Naive thymus-derived CD4-positive, alpha-beta T cell (primary cell): ENCODE results near the gene SPIB. TPM values are rescaled to one million over a fixed set of nuclear protein-coding genes. Genes with fewer than 3 reads are reported as not detected.

Experiments
- ATAC-seq: fragments of 150-1000 bp; cut with Tn5 transposase; 2 replicates; pipeline ENCODE4 v1.10.0; 2021; ENCODE audit warnings: mild to moderate bottlenecking, moderate library complexity
- CTCF ChIA-PET: fragments of 350-600 bp; sonication (Branson Sonifier 250); formaldehyde crosslinking; loops from one replicate; lab custom pipeline; 2021; ENCODE audit warnings: antibody characterized with exemption; lab: Charles Lee
- POLR2A ChIA-PET: fragments of 350-600 bp; sonication (Branson Sonifier 250); formaldehyde crosslinking; loops from one replicate; lab custom pipeline; 2021; ENCODE audit warnings: antibody characterized with exemption, inconsistent platforms; lab: Charles Lee
- DNase-seq, 9 donors: peaks; one replicate each; pipeline versions ENCODE4 v3.0.0 to v3.0.0-alpha.2; 2020 to 2022; ENCODE audit warnings: mixed read lengths in 1 of 9
- H3K27ac ChIP-seq: one replicate; pipeline ENCODE4 v1.7.0; 2013; ENCODE audit warnings: mild to moderate bottlenecking, low read depth, low read length, moderate library complexity
- H3K27me3 ChIP-seq, 2 donors: one replicate each; pipeline ENCODE4 v1.7.0; 2013; ENCODE audit warnings: low read length in 2 of 2, mild to moderate bottlenecking in 2 of 2, moderate library complexity in 2 of 2; ENCODE audit not compliant: control insufficient read depth in 2 of 2, insufficient read depth in 2 of 2
- H3K36me3 ChIP-seq, 3 experiments: 1 replicate in 2 of 3; 2 replicates in 1 of 3; pipeline ENCODE4 v1.7.0; 2013; ENCODE audit warnings: low read length in 3 of 3, mild to moderate bottlenecking in 3 of 3, moderate library complexity in 1 of 3; ENCODE audit not compliant: insufficient read depth in 3 of 3, control insufficient read depth in 2 of 3
- H3K4me1 ChIP-seq, 2 donors: one replicate each; pipeline ENCODE4 v1.7.0; 2013; ENCODE audit warnings: low read length in 2 of 2, mild to moderate bottlenecking in 2 of 2, moderate library complexity in 1 of 2; ENCODE audit not compliant: control insufficient read depth in 2 of 2, insufficient read depth in 2 of 2
- H3K4me3 ChIP-seq: 2 replicates; pipeline ENCODE4 v1.7.0; 2013; ENCODE audit warnings: mild to moderate bottlenecking, low read length
- H3K9me3 ChIP-seq, 3 experiments: 1 replicate in 2 of 3; 2 replicates in 1 of 3; pipeline ENCODE4 v1.7.0; 2013; ENCODE audit warnings: low read length in 3 of 3; ENCODE audit not compliant: control insufficient read depth in 2 of 3
- H3K27ac Mint-ChIP-seq, 9 donors: one replicate each; pipeline ENCODE4 v1.8.0; 2020 to 2022; ENCODE audit warnings: mixed read lengths in 9 of 9, mild to moderate bottlenecking in 8 of 9, moderate library complexity in 5 of 9, inconsistent platforms in 2 of 9
- H3K27me3 Mint-ChIP-seq, 5 donors: one replicate each; pipeline ENCODE4 v1.8.0; 2021 to 2022; ENCODE audit warnings: mixed read lengths in 5 of 5, mild to moderate bottlenecking in 1 of 5
- H3K36me3 Mint-ChIP-seq, 5 donors: one replicate each; pipeline ENCODE4 v1.8.0; 2020 to 2022; ENCODE audit warnings: mixed read lengths in 5 of 5, mild to moderate bottlenecking in 3 of 5, inconsistent platforms in 1 of 5
- H3K4me1 Mint-ChIP-seq, 7 donors: one replicate each; pipeline ENCODE4 v1.8.0; 2020 to 2022; ENCODE audit warnings: mixed read lengths in 7 of 7, mild to moderate bottlenecking in 3 of 7, inconsistent platforms in 1 of 7
- H3K4me3 Mint-ChIP-seq, 10 donors: one replicate each; pipeline ENCODE4 v1.8.0; 2020 to 2022; ENCODE audit warnings: mild to moderate bottlenecking in 10 of 10, mixed read lengths in 10 of 10, moderate library complexity in 6 of 10, inconsistent platforms in 2 of 10
- H3K9me3 Mint-ChIP-seq, 11 donors: one replicate each; pipeline ENCODE4 v1.8.0; 2020 to 2022; ENCODE audit warnings: mixed read lengths in 11 of 11, mild to moderate bottlenecking in 4 of 11, inconsistent platforms in 1 of 11, moderate library complexity in 1 of 11
- intact Hi-C, 2 donors: fragments of 100-400 bp; cut with micrococcal nuclease; formaldehyde crosslinking; loops; one replicate each; pipeline ENCODE4 v1.15.1; 2023
- polyA plus RNA-seq, 2 donors: library from polyadenylated mRNA; unstranded; fragments of 300-500 nt; fragmentation: Illumina TruSeq; gene quantifications; one replicate each; pipeline ENCODE4 v1.2.3, GENCODE V29; 2021
- total RNA-seq, 6 experiments: library from RNA in 5 of 6; stranded (reverse) in 5 of 6; gene quantifications; 1 replicate in 5 of 6; 2 replicates in 1 of 6; pipeline ENCODE4 v1.2.3 and lab custom pipeline; 2021 to 2026

SPIB gene
- total and polyA plus RNA-seq, 7 experiments from 2014 or later, result 0.19 to 7.5 (median 0.94) TPM

- H3K27me3 ChIP-seq, result no peaks in the 10 kb centered on the region
- Mint-ChIP-seq H3K9me3 (peaks cover 0 to 3% (median 0%) of the 10 kb centered on the region in 11 donors), H3K4me3 (no peak overlapping the region), H3K4me1 (peaks cover 11 to 20% (median 13%) of the 10 kb centered on the region in 7 donors), H3K27ac (peak overlapping the region in 1 of 9 donors; percentile 36), H3K27me3 (peaks cover 8 to 34% (median 23%) of the 10 kb centered on the region in 5 donors), H3K36me3 (peaks cover 0 to 10% (median 4%) of the 10 kb centered on the region in 5 donors)
- ChIA-PET POLR2A (no interaction called here), CTCF (no interaction called here)
- no peak overlapping the region for H3K4me3 ChIP-seq
- intact Hi-C loops, result no loop called here
- no peaks in the 10 kb centered on the region for H3K4me1 ChIP-seq
- ATAC-seq, result no peak
- no peak overlapping the region for H3K27ac ChIP-seq
- H3K36me3 ChIP-seq, result no peaks in the 10 kb centered on the region
- no peak for DNase-seq
- H3K9me3 ChIP-seq, result no peaks in the 10 kb centered on the region
These were observed 870 bp downstream of the SPIB start for GRCh38 chr19:50419580-50420035.

DNA sequence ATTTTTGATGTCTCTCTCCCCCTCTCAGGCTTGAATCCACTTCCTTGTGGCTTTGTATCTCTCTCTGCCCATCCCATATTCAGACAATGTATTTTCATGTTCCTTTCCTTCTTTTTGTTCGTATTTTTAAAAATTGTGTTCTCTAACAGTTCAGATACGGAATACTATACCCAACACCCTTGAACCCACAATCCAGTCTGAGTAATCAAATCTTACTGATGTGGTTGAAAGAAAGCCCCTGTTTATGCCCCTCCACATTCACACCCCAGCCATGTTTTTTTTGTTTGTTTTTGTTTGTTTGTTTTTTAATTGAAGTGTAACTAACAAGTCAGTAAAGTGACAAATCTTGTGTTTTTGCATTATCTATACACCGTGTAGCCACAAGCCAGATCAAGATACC lies 1.4 kb downstream of the SPIB start:
- CTCF ChIA-PET, result interaction anchor here (0.6 kb wide), 1 partner anchor 59 kb away, joined by 3 read pairs; no protein-coding TSS in a partner anchor
- H3K36me3 Mint-ChIP-seq, result peaks cover 0 to 10% (median 4%) of the 10 kb centered on the region in 5 donors
- no peaks in the 10 kb centered on the region for H3K4me1 ChIP-seq
- no peak for DNase-seq
- POLR2A ChIA-PET, result no interaction called here
- H3K27me3 Mint-ChIP-seq, result peaks cover 8 to 34% (median 23%) of the 10 kb centered on the region in 5 donors
- intact Hi-C loops, result no loop called here
- ATAC-seq, result no peak
- H3K27ac Mint-ChIP-seq, result peak overlapping the region in 1 of 9 donors; percentile 15
- H3K9me3 Mint-ChIP-seq, result peaks cover 0 to 3% (median 0%) of the 10 kb centered on the region in 11 donors
- H3K4me3 ChIP-seq, result no peak overlapping the region
- H3K9me3 ChIP-seq, result no peaks in the 10 kb centered on the region
- no peaks in the 10 kb centered on the region for H3K27me3 ChIP-seq
- peak overlapping the region in 1 of 10 donors; percentile 27 for H3K4me3 Mint-ChIP-seq
- no peaks in the 10 kb centered on the region for H3K36me3 ChIP-seq
- no peak overlapping the region for H3K27ac ChIP-seq
- peaks cover 11 to 20% (median 13%) of the 10 kb centered on the region in 7 donors for H3K4me1 Mint-ChIP-seq

GRCh38 chr19:50420808-50421207 lies 2.1 kb downstream of the SPIB start:
- H3K4me3 Mint-ChIP-seq, result no peak overlapping the region
- no peak overlapping the region for H3K27ac ChIP-seq

DNA sequence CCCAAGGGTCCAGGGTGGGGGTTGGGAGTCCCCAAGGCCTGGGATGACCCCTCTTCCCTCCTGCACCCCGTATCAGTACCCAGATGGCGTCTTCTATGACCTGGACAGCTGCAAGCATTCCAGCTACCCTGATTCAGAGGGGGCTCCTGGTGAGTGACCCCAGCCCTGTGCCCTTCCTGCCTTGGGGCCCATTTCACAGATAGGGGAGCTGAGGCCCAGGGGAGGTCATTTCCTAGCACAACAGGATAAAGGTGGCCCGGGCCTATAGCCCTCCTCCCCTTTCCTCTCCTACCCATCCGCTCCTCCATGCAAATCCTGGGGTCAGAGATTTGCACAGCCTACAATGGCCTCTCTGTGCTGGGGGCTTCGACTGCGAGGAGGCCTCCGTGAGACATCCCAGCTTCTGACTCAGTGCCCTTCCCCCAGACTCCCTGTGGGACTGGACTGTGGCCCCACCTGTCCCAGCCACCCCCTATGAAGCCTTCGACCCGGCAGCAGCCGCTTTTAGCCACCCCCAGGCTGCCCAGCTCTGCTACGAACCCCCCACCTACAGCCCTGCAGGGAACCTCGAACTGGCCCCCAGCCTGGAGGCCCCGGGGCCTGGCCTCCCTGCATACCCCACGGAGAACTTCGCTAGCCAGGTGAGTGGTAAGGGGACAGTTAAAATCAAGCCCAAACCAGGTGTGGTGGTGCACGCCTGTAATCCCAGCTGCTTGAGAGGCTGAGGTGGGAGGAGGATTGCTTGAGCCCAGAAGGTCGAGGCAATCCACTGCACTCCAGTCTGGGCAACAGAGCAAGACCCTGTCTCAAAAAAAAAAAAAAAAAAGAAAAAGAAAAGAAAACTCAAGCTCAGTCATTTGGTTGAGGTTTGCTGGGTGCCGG lies 3.9 kb downstream of the SPIB start:
- H3K4me3 Mint-ChIP-seq, result no peak overlapping the region
- ATAC-seq (no peak), DNase-seq (no peak)
- H3K36me3 Mint-ChIP-seq, result peaks cover 0 to 10% (median 4%) of the 10 kb centered on the region in 5 donors
- ChIA-PET CTCF (no interaction called here), POLR2A (no interaction called here)
- no peak overlapping the region for H3K27ac ChIP-seq
- intact Hi-C loops, result no loop called here
- peaks cover 8 to 37% (median 23%) of the 10 kb centered on the region in 5 donors for H3K27me3 Mint-ChIP-seq
- no peaks in the 10 kb centered on the region for H3K4me1 ChIP-seq
- H3K9me3 Mint-ChIP-seq, result peaks cover 0 to 3% (median 0%) of the 10 kb centered on the region in 11 donors
- H3K27ac Mint-ChIP-seq, result no peak overlapping the region
- no peaks in the 10 kb centered on the region for H3K36me3 ChIP-seq
- H3K4me1 Mint-ChIP-seq, result peaks cover 11 to 17% (median 13%) of the 10 kb centered on the region in 7 donors
- H3K4me3 ChIP-seq, result no peak overlapping the region
- no peaks in the 10 kb centered on the region for H3K27me3 ChIP-seq
- H3K9me3 ChIP-seq, result no peaks in the 10 kb centered on the region

More at GRCh38 chr19:50420808-50421207, 2.1 kb downstream of the SPIB start:
- Mint-ChIP-seq H3K9me3 (peaks cover 0 to 3% (median 0%) of the 10 kb centered on the region in 11 donors), H3K36me3 (peaks cover 0 to 10% (median 4%) of the 10 kb centered on the region in 5 donors), H3K4me1 (peaks cover 11 to 20% (median 13%) of the 10 kb centered on the region in 7 donors), H3K27me3 (peaks cover 8 to 34% (median 23%) of the 10 kb centered on the region in 5 donors), H3K27ac (no peak overlapping the region)
- ATAC-seq, result no peak
- no peak overlapping the region for H3K4me3 ChIP-seq
- intact Hi-C loops, result no loop called here
- no peaks in the 10 kb centered on the region for H3K36me3 ChIP-seq
- no peaks in the 10 kb centered on the region for H3K27me3 ChIP-seq
- CTCF ChIA-PET, result interaction anchor here (0.6 kb wide), 1 partner anchor 60 kb away, joined by 3 read pairs; no protein-coding TSS in a partner anchor
- no peak for DNase-seq
- no peaks in the 10 kb centered on the region for H3K9me3 ChIP-seq
- POLR2A ChIA-PET, result no interaction called here
- H3K4me1 ChIP-seq, result no peaks in the 10 kb centered on the region

GRCh38 chr19:50423279-50424113 lies 4.8 kb downstream of the SPIB start:
- Histone ChIP-seq H3K9me3 (no peaks in the 10 kb centered on the region), H3K27me3 (no peaks in the 10 kb centered on the region), H3K4me3 (no peak overlapping the region), H3K4me1 (peaks cover 0 to 5% of the 10 kb centered on the region in 2 donors), H3K36me3 (no peaks in the 10 kb centered on the region), H3K27ac (no peak overlapping the region)
- peaks cover 0 to 3% (median 0%) of the 10 kb centered on the region in 11 donors for H3K9me3 Mint-ChIP-seq
- H3K27ac Mint-ChIP-seq, result no peak overlapping the region
- ATAC-seq (no peak), DNase-seq (no peak)
- intact Hi-C loops, result no loop called here
- ChIA-PET POLR2A (no interaction called here), CTCF (no interaction called here)
- peaks cover 0 to 10% (median 4%) of the 10 kb centered on the region in 5 donors for H3K36me3 Mint-ChIP-seq
- peaks cover 11 to 16% (median 13%) of the 10 kb centered on the region in 7 donors for H3K4me1 Mint-ChIP-seq
- peaks cover 8 to 34% (median 23%) of the 10 kb centered on the region in 5 donors for H3K27me3 Mint-ChIP-seq
- no peak overlapping the region for H3K4me3 Mint-ChIP-seq

DNA sequence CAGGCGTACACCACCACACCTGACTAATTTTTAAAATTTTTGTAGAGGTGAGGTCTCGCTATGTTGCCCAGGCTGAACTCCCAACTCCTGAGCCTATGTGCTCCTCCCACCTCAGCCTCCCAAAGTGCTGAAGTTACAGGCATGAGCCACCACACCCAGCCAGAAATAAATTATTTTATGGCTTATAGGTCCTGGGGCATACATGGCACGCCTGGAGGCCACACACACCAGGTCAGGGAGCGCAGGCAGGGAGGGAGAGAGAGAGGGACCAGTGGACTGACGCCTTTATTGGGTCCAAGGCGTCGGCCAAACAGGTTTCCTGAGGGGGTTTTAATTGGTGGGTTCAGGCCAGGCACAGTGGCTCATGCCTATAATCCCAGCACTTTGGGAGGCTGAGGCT lies 6.8 kb downstream of the SPIB start:
- H3K9me3 Mint-ChIP-seq, result no peaks in the 10 kb centered on the region
- no peak overlapping the region for H3K27ac ChIP-seq
- no peaks in the 10 kb centered on the region for H3K9me3 ChIP-seq
- peaks cover 0 to 8% (median 5%) of the 10 kb centered on the region in 7 donors for H3K4me1 Mint-ChIP-seq
- peaks cover 0 to 4% (median 0%) of the 10 kb centered on the region in 5 donors for H3K36me3 Mint-ChIP-seq
- H3K4me1 ChIP-seq, result peaks cover 0 to 6% of the 10 kb centered on the region in 2 donors
- intact Hi-C loops, result no loop called here
- no peak overlapping the region for H3K4me3 Mint-ChIP-seq
- CTCF ChIA-PET, result no interaction called here
- no peak for ATAC-seq
- POLR2A ChIA-PET, result no interaction called here
- peaks cover 8 to 15% (median 9%) of the 10 kb centered on the region in 5 donors for H3K27me3 Mint-ChIP-seq
- no peaks in the 10 kb centered on the region for H3K36me3 ChIP-seq
- H3K4me3 ChIP-seq, result no peak overlapping the region
- no peak overlapping the region for H3K27ac Mint-ChIP-seq
- DNase-seq, result no peak
- no peaks in the 10 kb centered on the region for H3K27me3 ChIP-seq
